KOPT-K1 (cell line): Measurements from ENCODE around the gene TRMU.

Experiments used
- H3K27ac ChIP-seq: fragments of 200-600 bp; sonication (generic); 2 replicates; pipeline ENCODE4 v1.5.1; 2016; ENCODE audit warnings: antibody characterized with exemption, mild to moderate bottlenecking, low read depth, low read length; ENCODE audit not compliant: poor library complexity, severe bottlenecking
- H3K36me3 ChIP-seq: fragments of 200-600 bp; sonication (generic); 2 replicates; pipeline ENCODE4 v1.5.1; 2017; ENCODE audit warnings: antibody characterized with exemption, mild to moderate bottlenecking, low read length, moderate library complexity; ENCODE audit not compliant: insufficient read depth
- H3K9me3 ChIP-seq: fragments of 200-600 bp; sonication (generic); 2 replicates; pipeline ENCODE4 v1.5.1; 2017; ENCODE audit warnings: antibody characterized with exemption, low read length, mild to moderate bottlenecking; ENCODE audit not compliant: insufficient read depth, poor library complexity, severe bottlenecking

Gene TRMU

GRCh38 chr22:46335201-46336118, at the start of gene TRMU:
Gene TRMU (plus strand): TSS chr22:46335714. CDS start chr22:46335765, 51 bp downstream.
- peak within 1 kb of the TSS; percentile 78 for H3K27ac ChIP-seq
- no peaks in the 10 kb centered on the region for H3K9me3 ChIP-seq
- H3K36me3 ChIP-seq = peaks cover 67% of the 10 kb centered on the region

GRCh38 chr22:46286006-46286405, 49.5 kb upstream of the TRMU start:
- H3K36me3 ChIP-seq = no peaks in the 10 kb centered on the region

GRCh38 chr22:46286941-46287872, 48.3 kb upstream of the TRMU start:
- Histone ChIP-seq H3K9me3 (no peaks in the 10 kb centered on the region), H3K27ac (no peak overlapping the region), H3K36me3 (no peaks in the 10 kb centered on the region)

More at GRCh38 chr22:46286006-46286405, 49.5 kb upstream of the TRMU start:
- Histone ChIP-seq H3K9me3 (no peaks in the 10 kb centered on the region), H3K27ac (no peak overlapping the region)

GRCh38 chr22:46287873-46288751, 47.4 kb upstream of the TRMU start:
- H3K27ac ChIP-seq = no peak overlapping the region
- H3K9me3 ChIP-seq = no peaks in the 10 kb centered on the region
- no peaks in the 10 kb centered on the region for H3K36me3 ChIP-seq

- H3K36me3 ChIP-seq = no peaks in the 10 kb centered on the region
- H3K27ac ChIP-seq = no peak overlapping the region
- no peaks in the 10 kb centered on the region for H3K9me3 ChIP-seq
Measured at GRCh38 chr22:46288846-46289243, 46.7 kb upstream of the TRMU start.

- Histone ChIP-seq H3K36me3 (no peaks in the 10 kb centered on the region), H3K9me3 (no peaks in the 10 kb centered on the region), H3K27ac (no peak overlapping the region)
Measured at GRCh38 chr22:46289244-46289891, 46.1 kb upstream of the TRMU start.

- H3K9me3 ChIP-seq = no peaks in the 10 kb centered on the region
- no peak overlapping the region for H3K27ac ChIP-seq
- H3K36me3 ChIP-seq = no peaks in the 10 kb centered on the region
Measured at GRCh38 chr22:46290121-46290842, 45.2 kb upstream of the TRMU start.

GRCh38 chr22:46290843-46291785, 44.4 kb upstream of the TRMU start:
- Histone ChIP-seq H3K27ac (no peak overlapping the region), H3K36me3 (no peaks in the 10 kb centered on the region), H3K9me3 (no peaks in the 10 kb centered on the region)

- no peaks in the 10 kb centered on the region for H3K36me3 ChIP-seq
- no peaks in the 10 kb centered on the region for H3K9me3 ChIP-seq
- H3K27ac ChIP-seq = no peak overlapping the region
Measured at GRCh38 chr22:46292173-46292572, 43.3 kb upstream of the TRMU start.

- H3K36me3 ChIP-seq = no peaks in the 10 kb centered on the region
- H3K9me3 ChIP-seq = no peaks in the 10 kb centered on the region
- no peak overlapping the region for H3K27ac ChIP-seq
Measured at GRCh38 chr22:46292732-46293131, 42.8 kb upstream of the TRMU start.

- Histone ChIP-seq H3K9me3 (no peaks in the 10 kb centered on the region), H3K27ac (no peak overlapping the region), H3K36me3 (peaks cover 9% of the 10 kb centered on the region)
Measured at GRCh38 chr22:46293577-46294260, 41.8 kb upstream of the TRMU start.

GRCh38 chr22:46294784-46295183, 40.7 kb upstream of the TRMU start:
- H3K27ac ChIP-seq = no peak overlapping the region
- peaks cover 19% of the 10 kb centered on the region for H3K36me3 ChIP-seq

More at GRCh38 chr22:46294784-46295183, 40.7 kb upstream of the TRMU start:
- H3K9me3 ChIP-seq = no peaks in the 10 kb centered on the region
